Stimulated activated naive CD4-positive, alpha-beta T cell treated with Interleukin-2 at 50 U/mL for 16 hours (primary cell): ENCODE measurements around the gene IFT43.
"Not testable (repeated sequence)": the region's sequence is repeated elsewhere in the genome, so short reads cannot be mapped to it uniquely, and the experiment has no call there.

ENCODE experiments used
- DNase-seq: peaks from one replicate; lab custom pipeline; 2025; lab: John Stamatoyannopoulos, UW

IFT43 gene

DNA sequence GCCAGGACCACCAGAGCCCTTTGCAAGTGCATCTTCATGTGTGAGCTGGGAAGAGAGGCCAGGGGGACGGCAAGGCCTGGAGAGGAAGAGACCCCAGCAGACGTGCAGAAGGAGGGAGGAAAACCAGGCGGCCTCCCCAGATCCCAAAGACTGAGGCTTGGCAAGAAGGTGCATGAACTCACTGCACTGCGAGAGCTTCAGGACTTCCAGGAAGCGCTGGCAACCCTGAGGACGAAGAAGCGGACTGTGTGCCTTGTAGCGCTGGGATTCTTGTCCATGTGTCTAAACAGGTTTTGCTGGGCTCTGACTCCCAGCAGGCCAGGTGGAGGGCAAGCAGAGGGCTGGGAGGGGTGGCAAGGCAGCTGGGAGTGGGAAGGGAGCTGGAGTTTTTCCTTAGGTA, 4.7 kb upstream of the IFT43 start:
- DNase-seq: no peak

DNA sequence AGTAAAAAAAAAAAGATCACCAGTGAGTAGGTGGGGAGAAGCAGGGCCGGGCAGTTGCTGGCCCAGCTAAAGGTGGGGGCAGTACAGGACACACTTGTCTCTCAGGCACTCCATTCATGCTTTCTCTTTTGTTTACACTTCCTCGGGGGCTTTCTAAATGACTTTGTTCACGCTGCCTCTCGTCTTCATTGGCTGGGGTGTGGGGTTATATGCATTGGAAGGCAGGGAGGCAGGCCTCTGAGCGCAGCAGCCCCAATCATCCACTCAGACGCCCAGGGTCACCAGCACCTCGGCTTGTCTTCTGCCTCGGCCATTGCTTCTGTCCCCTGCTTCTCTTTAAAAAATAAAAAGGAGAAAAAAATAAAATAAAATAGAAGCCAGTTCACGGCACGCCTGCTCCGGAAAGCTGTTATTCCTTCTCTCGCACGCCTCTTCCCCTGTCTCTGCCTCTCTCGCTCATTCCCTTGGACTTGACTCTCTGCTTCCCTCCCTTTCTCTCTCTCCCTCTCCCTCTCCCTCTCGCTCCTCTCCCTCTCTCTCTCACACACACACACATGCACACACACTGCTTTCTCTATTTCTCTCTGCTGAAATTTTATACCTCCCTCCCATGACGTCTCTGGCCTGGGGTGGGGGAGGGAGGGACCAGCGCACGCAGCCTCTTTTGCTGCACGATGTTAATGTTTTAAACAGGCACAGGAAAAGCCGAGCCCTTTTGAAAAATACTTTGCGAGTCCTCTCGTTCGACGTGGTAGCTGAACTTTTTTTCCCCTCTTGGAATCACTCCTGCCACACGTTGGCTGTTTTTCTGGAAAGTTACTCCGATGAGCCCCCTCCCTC, 3.9 kb upstream of the IFT43 start, which contains the start of gene TGFB3:
Gene TGFB3, minus strand, starts transcription at position 570 of the 840 bp plus-strand sequence. CDS start 1,102 bp downstream, outside the sequence.
- peak; percentile 49 for DNase-seq

DNA sequence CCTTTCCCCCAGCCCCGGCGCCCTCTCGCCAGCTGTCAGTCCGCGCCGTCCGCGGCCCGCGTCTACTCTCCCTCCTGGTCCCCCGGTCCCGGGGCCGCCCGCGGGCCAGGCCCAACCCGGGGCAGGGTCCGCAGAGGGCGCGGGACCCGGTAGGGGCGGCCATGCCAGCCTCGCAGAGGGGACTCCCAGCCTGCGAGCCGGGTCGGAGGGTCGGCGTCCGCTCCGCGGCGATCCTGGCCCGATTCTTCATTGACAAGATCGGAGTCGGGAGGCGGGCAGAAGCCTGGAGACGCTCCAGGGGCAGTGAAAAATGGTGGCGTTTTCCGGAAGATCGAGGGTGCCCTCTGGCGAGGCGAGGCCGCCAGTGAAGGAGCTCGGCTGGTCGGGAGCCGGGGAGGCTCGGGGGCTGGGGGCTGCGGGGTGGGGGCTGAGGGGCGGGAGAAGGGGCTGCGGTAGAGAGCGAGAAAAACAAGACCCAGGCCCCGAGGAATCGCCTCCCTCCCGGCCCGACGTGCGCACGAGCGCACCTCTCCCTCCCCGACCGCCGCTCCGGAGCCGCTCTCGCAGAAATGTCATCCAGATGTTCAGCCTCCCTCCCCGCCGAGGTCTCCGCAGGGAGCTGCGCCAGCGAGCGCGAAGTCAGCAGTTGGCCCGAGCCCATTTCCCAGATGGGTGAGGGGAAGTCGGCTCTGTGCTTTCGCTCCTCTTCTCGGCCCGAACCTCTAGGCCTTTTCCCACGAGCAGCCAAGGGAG, 3.1 kb upstream of the IFT43 start:
- peak; percentile 71 for DNase-seq

DNA sequence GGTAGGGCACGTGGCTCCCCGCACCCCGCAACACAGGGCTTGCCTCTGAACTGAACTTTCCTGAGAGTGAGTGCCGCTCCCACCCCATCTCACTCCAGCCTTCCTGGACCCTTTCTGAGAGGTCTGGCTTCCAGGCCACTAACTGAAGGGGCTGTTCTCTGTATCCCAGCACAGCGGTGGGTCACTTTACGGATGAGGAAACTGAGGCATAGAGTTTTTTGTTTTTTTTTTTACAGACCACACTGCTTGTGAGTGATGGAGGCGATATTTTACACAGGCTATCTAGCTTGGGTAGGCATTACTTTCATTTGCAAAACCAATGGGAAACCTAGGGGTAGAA, 2.6 kb upstream of the IFT43 start:
- DNase-seq: no peak

DNA sequence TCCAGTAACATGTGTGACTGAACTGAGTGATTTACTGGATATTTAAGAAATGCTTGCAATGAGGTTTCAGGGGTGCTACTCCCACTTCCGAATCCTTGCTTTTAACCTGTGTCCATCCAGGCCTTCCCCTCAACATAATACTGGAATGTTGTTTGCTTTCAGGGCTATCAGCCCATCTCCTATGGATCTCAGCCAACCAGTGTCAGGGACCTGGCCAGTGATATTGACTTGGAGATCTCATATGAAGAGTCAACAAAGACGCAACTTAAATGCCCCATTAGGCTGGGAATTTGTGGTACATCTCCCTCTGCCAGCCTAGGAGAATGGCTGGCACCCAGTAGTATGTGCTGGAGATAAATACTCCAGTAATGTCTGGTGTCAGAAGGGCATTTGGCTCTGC, 889 bp upstream of the IFT43 start:
- DNase-seq: no peak

DNA sequence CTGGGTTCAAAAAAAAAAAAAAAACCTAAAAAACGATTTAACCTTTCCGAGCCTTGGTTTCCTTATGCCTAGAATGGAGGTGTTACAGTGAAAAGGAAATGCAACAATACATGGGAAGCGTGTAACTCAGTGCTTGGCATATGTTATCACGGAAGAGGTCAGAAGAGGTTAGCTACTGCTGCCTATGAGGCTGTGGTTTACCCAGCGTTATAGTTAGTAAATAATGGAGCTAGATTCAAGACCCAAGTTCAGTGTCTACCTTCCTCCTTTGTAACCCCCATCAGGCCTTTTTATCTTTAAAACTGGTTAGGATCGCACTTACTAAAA, 839 bp downstream of the IFT43 start:
- no peak for DNase-seq

DNA sequence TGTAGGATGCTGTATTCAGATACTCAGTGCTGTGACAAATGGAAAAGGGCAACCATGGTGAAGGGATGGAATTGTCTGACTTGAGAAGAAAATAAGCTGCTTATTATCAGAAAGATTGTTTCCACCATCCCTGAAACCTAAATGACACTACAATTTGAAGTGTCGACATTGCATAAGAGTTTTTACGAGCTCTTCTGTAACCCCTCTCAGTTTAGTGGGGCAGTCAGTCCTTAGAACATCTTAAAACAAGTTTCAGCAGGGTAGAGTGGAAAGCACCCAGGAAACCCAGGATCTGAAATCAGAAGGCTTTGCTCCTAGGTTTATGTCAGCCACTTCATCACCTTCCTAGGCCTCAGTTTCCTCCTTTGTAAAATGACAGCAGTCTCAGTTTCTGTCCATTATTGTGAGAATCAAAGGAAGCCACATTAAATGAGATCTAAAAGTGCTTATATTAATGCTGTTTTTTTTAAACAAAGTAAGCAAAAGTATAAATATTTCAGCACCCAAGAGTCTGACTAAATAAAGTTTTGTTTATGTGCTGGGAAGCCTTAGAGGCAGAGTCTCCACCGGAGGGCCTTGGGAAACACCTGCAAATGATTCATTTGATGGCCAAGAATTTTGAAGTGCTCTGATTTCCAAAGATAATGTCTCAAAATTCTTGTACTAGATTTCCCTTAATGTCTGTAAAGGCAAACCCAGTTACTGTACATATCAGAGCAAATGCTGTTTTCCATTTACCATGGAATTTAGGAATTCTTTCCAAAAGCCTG, 1.8 kb downstream of the IFT43 start:
- DNase-seq: no peak

DNA sequence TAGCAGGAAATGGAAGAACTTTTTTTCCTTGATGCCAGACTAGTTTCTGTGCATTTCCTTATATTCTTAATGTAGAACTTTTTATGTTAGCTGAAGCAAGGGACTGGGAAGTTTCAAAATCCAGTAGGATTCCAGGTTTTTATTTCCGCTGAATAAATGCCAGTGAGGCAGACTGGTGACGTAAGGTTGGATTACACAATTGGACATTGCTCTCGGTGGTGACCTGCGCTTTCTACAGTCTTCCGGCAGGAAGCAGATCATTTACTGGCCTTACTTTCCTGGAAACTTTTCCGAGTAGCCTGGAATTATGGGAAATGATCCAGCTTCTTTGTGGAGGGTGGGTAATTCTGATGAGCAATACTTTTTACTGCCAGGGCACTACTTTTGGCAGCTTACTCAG, 3.6 kb downstream of the IFT43 start:
- no peak for DNase-seq

DNA sequence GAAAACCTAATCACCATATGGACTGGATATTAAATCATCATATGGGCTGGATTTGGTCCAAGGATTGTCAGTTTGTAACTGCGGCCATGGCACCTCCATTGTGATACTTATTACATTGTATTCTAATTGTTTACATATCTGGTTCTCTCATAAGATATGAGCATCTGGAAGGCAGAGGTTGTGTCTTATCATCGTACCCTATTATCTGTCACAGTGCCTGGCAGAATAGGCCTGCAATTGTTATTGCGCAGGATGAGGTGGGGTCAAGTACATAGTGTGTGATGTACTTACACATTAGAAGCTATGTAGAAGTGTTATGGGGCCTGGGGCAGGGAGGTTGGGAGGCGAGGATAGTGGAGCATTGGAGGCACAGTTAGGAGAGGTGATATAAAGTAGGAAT, 4.7 kb downstream of the IFT43 start:
- no peak for DNase-seq

DNA sequence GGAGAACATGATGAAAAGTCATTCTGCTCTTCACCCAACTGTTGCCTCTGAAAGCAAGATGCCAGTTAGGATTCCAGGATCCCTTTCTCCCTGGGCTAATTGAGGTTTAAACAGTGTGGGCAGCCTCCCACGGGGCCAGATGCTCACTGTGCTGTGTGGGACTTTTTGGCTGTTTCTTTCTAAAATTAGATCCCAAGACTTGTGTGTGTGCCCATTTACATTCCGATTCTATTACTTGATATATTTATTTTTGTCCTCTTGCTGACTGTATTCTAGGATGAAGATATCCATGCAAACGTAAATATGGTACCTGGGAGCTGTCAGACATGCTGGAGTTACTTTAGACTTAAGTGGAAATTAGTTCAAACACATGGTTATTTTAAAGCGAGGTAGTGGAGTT, 6.2 kb downstream of the IFT43 start:
- DNase-seq: no peak

DNA sequence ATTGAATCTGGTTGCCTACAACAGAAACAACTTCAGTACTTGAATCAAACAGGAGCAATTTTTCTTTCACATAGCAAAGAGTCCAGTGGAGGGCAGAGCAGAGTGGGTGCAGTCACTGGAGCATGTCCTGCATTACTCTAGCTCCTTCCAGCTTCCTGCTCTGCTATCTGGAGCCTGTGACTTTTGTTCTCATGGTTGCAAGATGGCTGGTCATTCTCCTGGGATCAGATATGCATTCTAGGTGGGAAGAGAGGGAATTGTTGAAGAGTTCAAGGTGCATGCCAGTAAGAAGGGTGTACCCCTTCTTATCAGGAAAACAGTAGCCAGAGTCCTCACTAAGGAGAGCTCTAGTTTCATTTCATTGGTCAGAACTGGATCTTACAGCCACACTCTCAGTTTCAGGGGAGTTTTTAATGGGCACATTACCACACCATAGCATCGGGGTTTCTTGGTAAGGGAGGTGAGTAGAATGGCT, 8.0 kb downstream of the IFT43 start:
- DNase-seq: no peak

DNA sequence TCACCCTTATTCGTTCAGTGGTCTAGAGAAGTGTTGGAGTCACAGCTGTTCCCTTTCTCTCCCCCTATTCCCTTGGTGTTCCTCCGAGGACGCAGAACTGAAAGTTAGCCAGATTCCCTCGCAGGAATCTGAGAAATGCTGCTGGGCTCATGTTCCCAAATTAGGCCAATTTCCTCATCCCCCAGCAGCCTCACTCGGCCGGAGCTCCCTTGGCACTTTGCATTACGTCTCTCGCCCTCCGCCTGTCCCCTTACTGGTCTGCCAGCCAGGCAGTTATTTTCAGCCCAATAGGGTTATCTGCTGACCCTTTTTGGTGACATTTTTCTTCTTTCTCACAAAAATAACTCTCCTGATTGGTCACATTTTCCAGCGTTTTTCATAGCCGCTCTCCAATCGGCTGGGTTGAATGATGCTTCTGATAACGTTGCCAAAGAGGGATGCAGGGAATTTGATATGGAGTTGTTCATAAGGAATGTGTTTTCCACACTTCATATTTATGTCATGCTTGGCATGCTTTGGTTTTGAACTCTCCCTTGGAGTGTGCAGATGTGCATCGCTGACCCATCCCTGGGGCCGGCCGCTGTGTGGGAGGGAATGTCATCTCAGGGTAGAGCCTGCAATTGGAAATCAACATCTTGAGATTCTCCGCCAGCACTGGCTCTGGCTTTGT, 9.9 kb downstream of the IFT43 start:
- DNase-seq: no peak

DNA sequence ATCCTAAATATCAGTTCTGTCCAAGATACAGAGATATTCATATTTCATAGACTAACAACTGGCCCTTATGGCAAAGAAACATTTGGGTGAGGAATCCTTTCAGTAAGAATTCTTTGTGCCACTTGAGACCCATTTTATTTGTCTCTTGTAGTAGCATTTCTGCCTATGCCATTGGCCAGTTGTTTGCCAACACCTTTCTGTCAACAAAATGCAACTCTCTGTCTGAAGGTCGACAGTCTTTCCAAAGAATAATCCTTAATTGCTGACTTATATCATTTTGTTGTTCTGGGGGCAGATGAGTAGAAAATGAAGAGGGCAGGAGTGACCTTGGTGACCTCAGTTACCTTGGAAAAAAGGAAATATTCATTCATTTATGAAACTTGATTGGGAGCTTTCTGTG, 10.9 kb downstream of the IFT43 start:
- DNase-seq: no peak

DNA sequence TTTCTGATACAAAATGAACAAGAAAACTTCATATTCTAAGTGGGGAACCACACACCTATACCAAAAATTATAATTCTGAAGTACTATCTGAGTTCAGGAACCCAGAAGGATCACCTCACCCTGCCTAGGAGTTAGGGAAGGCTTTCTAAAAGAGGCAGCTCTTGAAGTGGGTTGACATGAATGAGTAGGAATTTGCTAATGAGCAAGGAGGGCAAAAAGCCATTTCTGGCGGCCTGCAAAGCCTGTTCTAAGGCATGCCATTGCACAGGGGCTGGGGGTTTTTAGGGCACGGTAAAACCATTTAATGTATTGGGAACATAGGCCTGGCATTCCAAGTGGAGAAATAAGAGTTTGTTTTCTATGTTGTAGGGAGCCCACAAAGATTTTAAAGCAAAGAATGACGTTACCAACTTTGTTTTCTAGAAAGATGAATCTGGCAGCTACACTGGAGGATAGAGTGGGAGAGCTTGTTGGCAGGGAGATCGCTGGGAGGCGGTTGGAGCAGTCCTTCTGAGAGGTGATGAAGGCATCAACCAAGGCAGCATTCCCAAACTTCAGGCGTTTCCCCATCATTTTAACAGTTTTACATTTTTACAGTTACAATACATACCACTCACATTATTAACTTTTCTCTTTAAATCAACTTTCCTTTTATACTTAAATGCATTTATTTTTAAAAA, 14.1 kb downstream of the IFT43 start:
- no peak for DNase-seq

DNA sequence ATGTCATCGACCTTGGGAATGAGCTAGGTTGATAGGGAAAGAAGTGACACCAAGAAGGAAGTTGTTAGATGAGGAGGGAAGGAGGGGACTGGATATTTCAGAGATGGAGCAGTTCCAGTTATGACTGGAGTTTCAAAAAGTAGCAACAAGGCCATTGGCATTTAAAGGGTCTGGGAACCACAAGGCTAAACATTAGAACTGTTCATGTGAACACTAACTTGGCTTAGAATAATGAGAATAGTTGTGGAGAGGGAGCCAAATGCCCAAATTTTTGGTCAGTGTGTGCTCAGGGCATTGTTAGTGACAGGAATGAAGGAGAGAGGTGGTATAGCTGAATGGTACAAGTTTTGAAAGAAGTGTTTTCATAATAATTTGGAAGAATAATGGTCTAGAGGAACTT, 16.8 kb downstream of the IFT43 start:
- DNase-seq: no peak

DNA sequence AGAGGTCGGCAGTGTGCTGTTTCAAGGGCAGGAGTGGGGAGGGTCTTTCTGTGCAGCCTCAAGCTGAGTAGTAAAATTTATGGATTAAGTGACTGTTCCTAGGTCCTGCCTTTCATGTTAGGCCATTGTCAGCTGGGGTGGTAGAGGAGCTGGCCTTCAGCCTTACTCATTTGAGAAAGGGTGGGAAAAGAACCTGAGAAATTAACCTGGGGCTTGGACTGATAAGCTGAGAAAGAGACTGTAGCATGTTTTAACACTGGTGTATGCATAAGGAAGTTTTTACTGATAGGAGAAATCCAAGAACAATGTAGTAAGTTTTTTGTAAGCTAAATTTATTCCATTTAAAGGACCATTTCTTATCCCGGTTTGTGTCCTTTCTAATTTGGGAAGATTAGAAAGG, 20.7 kb downstream of the IFT43 start:
- DNase-seq: no peak

DNA sequence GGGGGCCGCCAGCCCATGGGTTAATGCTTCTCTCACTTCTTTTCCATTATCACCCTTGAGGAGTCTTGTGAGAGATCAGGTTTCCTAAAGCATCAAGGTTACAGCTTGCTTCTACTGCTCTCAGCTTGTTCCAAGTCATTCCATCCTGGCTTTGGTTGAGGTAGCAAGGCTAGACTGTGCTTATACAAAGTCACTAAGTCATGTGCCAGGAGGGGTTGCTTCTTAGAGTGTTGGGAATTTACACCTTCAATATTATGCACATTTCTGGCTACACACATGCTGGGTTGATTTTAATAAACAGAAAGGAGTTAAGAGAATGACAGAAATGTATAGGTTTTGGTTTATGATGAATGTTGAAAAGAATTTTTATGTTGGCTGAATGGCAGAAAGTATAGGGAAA, 21.8 kb downstream of the IFT43 start:
- no peak for DNase-seq

DNA sequence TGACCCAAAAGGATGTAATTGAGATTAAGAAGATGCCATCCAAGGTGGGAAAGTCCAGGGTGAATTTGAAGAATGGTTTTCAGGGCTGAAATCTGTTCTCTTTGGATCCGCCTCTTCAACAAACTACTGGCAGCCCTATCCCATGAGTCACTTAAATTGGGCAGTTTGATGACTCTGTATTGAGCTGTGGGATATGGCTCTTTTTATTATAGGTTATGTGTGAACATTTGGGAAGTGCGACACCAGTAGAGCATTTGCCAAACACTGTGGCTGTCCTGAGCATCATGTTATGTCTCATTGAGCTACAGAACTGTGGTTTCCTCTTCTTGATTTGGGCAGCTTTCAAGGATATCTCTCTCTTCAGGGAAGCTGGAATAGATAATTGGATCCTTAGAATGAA, 22.3 kb downstream of the IFT43 start:
- DNase-seq: no peak

DNA sequence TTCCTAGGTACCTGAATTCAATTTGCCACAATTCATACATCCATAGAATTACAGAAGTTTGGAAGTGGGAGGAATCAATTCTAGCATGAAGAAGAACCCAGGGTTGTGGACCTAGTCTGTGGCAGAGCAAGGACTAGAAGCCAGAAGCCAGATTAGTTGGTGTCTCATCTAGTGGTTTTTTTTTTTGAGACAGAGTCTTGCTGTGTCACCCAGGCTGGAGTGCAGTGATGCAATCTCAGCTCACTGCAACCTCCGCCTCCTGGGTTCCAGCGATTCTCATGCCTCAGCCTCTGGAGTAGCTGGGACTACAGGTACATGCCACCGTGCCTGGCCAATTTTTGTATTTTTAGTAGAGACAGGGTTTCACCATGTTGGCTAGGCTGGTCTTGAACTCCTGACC, 24.1 kb downstream of the IFT43 start:
- DNase-seq: not testable (repeated sequence)

DNA sequence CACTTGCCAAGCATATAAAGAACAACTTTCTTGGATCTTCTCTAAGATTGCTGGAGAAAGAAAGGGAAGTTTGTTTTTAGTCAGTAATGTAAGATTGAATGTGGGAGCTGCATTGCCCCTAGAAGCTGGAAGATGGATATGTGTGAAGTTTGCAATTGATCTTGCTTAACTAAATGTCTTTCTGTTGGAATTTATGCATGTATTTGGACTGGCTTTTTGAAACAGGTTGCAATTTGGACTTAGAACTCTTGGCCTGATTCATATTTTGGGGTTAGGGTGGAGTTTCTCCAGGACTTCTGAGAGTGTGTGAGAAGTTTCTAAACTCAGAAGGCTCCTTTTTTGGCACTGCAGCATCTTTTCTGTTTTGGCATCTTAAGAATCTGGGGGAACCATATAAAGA, 26.4 kb downstream of the IFT43 start:
- no peak for DNase-seq

DNA sequence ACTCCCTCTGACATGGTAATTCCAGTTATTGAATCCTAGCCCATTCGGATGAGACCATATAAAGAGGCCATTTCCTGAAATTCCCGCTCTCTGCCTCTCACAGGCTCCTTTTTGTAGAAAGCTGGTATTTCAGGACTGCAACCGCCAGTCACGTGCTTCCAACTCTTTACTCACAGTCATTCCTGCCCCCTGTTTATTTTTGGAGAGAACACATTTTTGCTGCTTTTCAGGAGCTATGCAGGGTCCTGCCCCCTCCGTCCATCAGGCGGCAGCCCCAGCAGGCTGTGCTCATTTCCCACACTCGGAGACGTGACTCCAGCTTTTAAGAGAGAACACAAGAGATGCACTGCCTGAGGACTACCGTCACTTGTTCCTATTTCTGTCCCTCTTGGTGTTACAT, 26.8 kb downstream of the IFT43 start:
- no peak for DNase-seq

DNA sequence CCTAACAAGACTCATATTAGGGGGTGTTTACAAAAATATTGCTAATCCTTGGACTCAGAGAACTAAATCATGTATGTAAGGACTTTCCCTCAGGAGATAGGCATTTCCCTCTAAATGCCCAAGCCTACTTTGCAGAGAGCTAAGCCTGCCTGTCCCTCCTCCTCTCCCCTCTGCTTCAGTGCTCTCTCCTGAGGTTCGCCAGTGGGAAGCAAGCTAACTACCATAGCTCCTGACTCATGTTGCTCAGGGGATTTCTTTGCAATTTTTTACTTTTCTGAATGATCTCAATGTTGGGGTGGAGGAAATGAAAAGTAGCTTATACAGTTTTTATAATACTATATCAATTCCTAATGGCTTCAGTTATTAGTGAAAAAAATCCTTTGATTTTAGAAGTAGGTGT, 29.6 kb downstream of the IFT43 start:
- no peak for DNase-seq
